HAP-1 (cell line): ENCODE data around the gene CALHM3.
"Not testable (repeated sequence)": the region's sequence is repeated elsewhere in the genome, so short reads cannot be mapped to it uniquely, and the experiment has no call there.

Source experiments
- DNase-seq, 2 experiments: peaks; one replicate each; pipeline ENCODE4 v3.0.0-alpha.2; 2016 to 2020; ENCODE audit warnings: low spot score in 2 of 2
- H3K27me3 ChIP-seq: fragments of 250-450 bp; sonication (Bioruptor Pico); 2 replicates; pipeline ENCODE4 v1.5.1; 2020; ENCODE audit warnings: low read depth, mild to moderate bottlenecking, moderate library complexity
- H3K36me3 ChIP-seq: fragments of 250-450 bp; sonication (Bioruptor Pico); replicated peaks from 2 replicates; pipeline ENCODE4 v1.5.1; 2020; ENCODE audit warnings: mild to moderate bottlenecking
- H3K4me1 ChIP-seq: fragments of 250-450 bp; sonication (Bioruptor Pico); 2 replicates; pipeline ENCODE4 v1.5.1; 2020; ENCODE audit warnings: mild to moderate bottlenecking
- H3K4me3 ChIP-seq: fragments of 250-450 bp; sonication (Bioruptor Pico); 2 replicates; pipeline ENCODE4 v1.5.1; 2020; ENCODE audit warnings: mild to moderate bottlenecking, moderate library complexity
- H3K9me3 ChIP-seq: fragments of 250-450 bp; sonication (Bioruptor Pico); 2 replicates; pipeline ENCODE4 v1.5.1; 2020; ENCODE audit warnings: mild to moderate bottlenecking, moderate library complexity
- in situ Hi-C: fragments of 300-500 bp; cut with MboI; formaldehyde crosslinking; loops from 3 replicates; pipeline ENCODE4 v1.14.3; 2020; ENCODE audit warnings: low sequenced_read_pairs, inconsistent platforms, mixed read lengths

Gene CALHM3

GRCh38 chr10:103510791-103511752, 32.0 kb upstream of the CALHM3 start:
- no peak for DNase-seq
- in situ Hi-C loops: no loop called here
- no peak overlapping the region for H3K4me3 ChIP-seq
- H3K36me3 ChIP-seq: no peaks in the 10 kb centered on the region
- H3K9me3 ChIP-seq: no peaks in the 10 kb centered on the region
- H3K4me1 ChIP-seq: no peaks in the 10 kb centered on the region
- H3K27me3 ChIP-seq: no peaks in the 10 kb centered on the region

GRCh38 chr10:103510046-103510685, 31.1 kb upstream of the CALHM3 start:
- H3K4me1 ChIP-seq: no peaks in the 10 kb centered on the region
- no peaks in the 10 kb centered on the region for H3K27me3 ChIP-seq
- no peak for DNase-seq
- H3K36me3 ChIP-seq: no peaks in the 10 kb centered on the region
- H3K9me3 ChIP-seq: no peaks in the 10 kb centered on the region
- no peak overlapping the region for H3K4me3 ChIP-seq
- in situ Hi-C loops: no loop called here

GRCh38 chr10:103507235-103508191, 28.5 kb upstream of the CALHM3 start:
- Histone ChIP-seq H3K9me3 (no peaks in the 10 kb centered on the region; the same call in 1 of the 2 replicates), H3K4me3 (no peak overlapping the region), H3K36me3 (no peaks in the 10 kb centered on the region), H3K27me3 (no peaks in the 10 kb centered on the region), H3K4me1 (0 out of 2 replicates have a peak, but pooled peaks cover 2% of the 10 kb centered on the region)
- no peak for DNase-seq
- in situ Hi-C loops: no loop called here

- H3K27me3 ChIP-seq: no peaks in the 10 kb centered on the region
- in situ Hi-C loops: no loop called here
Measured at GRCh38 chr10:103506061-103506460, 27.0 kb upstream of the CALHM3 start.

GRCh38 chr10:103504181-103504783, 25.2 kb upstream of the CALHM3 start:
- no peak overlapping the region for H3K4me3 ChIP-seq
- in situ Hi-C loops: no loop called here
- H3K4me1 ChIP-seq: 0 out of 2 replicates have a peak, but pooled peaks cover 2% of the 10 kb centered on the region
- H3K27me3 ChIP-seq: no peaks in the 10 kb centered on the region; the same call in 1 of the 2 replicates
- no peaks in the 10 kb centered on the region for H3K36me3 ChIP-seq
- H3K9me3 ChIP-seq: no peaks in the 10 kb centered on the region; the same call in 1 of the 2 replicates
- no peak for DNase-seq

More at GRCh38 chr10:103506061-103506460, 27.0 kb upstream of the CALHM3 start:
- H3K36me3 ChIP-seq: no peaks in the 10 kb centered on the region
- H3K4me1 ChIP-seq: 0 out of 2 replicates have a peak, but pooled peaks cover 2% of the 10 kb centered on the region
- H3K9me3 ChIP-seq: no peaks in the 10 kb centered on the region; the same call in 1 of the 2 replicates
- H3K4me3 ChIP-seq: no peak overlapping the region
- no peak for DNase-seq

- H3K9me3 ChIP-seq, in situ Hi-C loops, H3K27me3 ChIP-seq, H3K36me3 ChIP-seq, DNase-seq, H3K4me3 ChIP-seq, H3K4me1 ChIP-seq: not testable (repeated sequence)
Measured at GRCh38 chr10:103503777-103504176, 24.7 kb upstream of the CALHM3 start.

- no peak overlapping the region for H3K4me3 ChIP-seq
- H3K27me3 ChIP-seq: peaks cover 7% of the 10 kb centered on the region
- in situ Hi-C loops: no loop called here
- DNase-seq: no peak
- 0 out of 2 replicates have a peak, but pooled peaks cover 2% of the 10 kb centered on the region for H3K4me1 ChIP-seq
- H3K9me3 ChIP-seq: no peaks in the 10 kb centered on the region; the same call in 1 of the 2 replicates
- H3K36me3 ChIP-seq: no peaks in the 10 kb centered on the region
Measured at GRCh38 chr10:103502849-103503660, 24.0 kb upstream of the CALHM3 start.

GRCh38 chr10:103501186-103501585, 22.1 kb upstream of the CALHM3 start:
- Histone ChIP-seq H3K36me3 (no peaks in the 10 kb centered on the region), H3K27me3 (peaks cover 25% of the 10 kb centered on the region), H3K4me3 (no peak overlapping the region), H3K9me3 (no peaks in the 10 kb centered on the region; the same call in 1 of the 2 replicates), H3K4me1 (0 out of 2 replicates have a peak, but pooled peaks cover 2% of the 10 kb centered on the region)
- DNase-seq: no peak
- in situ Hi-C loops: no loop called here

- no peaks in the 10 kb centered on the region; the same call in 1 of the 2 replicates for H3K9me3 ChIP-seq
- no peak for DNase-seq
- in situ Hi-C loops: no loop called here
- 0 out of 2 replicates have a peak, but pooled peaks cover 2% of the 10 kb centered on the region for H3K4me1 ChIP-seq
- peaks cover 28% of the 10 kb centered on the region for H3K27me3 ChIP-seq
- no peak overlapping the region for H3K4me3 ChIP-seq
- no peaks in the 10 kb centered on the region for H3K36me3 ChIP-seq
Measured at GRCh38 chr10:103500481-103500880, 21.4 kb upstream of the CALHM3 start.

GRCh38 chr10:103499881-103500280, 20.8 kb upstream of the CALHM3 start:
- in situ Hi-C loops: no loop called here
- no peak overlapping the region for H3K4me3 ChIP-seq
- H3K9me3 ChIP-seq: no peaks in the 10 kb centered on the region; the same call in 1 of the 2 replicates
- H3K4me1 ChIP-seq: 0 out of 2 replicates have a peak, but pooled peaks cover 2% of the 10 kb centered on the region
- no peaks in the 10 kb centered on the region for H3K36me3 ChIP-seq
- peaks cover 32% of the 10 kb centered on the region for H3K27me3 ChIP-seq
- DNase-seq: no peak

- peaks cover 40% of the 10 kb centered on the region for H3K27me3 ChIP-seq
- in situ Hi-C loops: no loop called here
- no peak for DNase-seq
- H3K9me3 ChIP-seq: no peaks in the 10 kb centered on the region
- H3K4me3 ChIP-seq: no peak overlapping the region
- no peaks in the 10 kb centered on the region for H3K36me3 ChIP-seq
- no peaks in the 10 kb centered on the region for H3K4me1 ChIP-seq
Measured at GRCh38 chr10:103498936-103499638, 20.0 kb upstream of the CALHM3 start.
